H9 (cell line): Measurements from ENCODE around the gene DRD4. TPM values are rescaled to one million over a fixed set of nuclear protein-coding genes. Genes with fewer than 3 reads are reported as not detected.
A peak's percentile ranks its signal among the peaks of the same experiment; 100 is the strongest.

ENCODE experiments used
- DNase-seq: peaks from one replicate; pipeline ENCODE4 v3.0.0-alpha.2; 2017
- H2AFZ ChIP-seq: one replicate; pipeline ENCODE4 v1.6.1; 2013; ENCODE audit warnings: mild to moderate bottlenecking, low read length, control low read depth, moderate library complexity
- H2AK5ac ChIP-seq: 2 replicates; pipeline ENCODE4 v1.6.1; 2013; ENCODE audit warnings: low read length, control low read depth, mixed read lengths; ENCODE audit not compliant: insufficient read length
- H2BK120ac ChIP-seq: one replicate; pipeline ENCODE4 v1.6.1; 2013; ENCODE audit warnings: low read depth, mild to moderate bottlenecking, low read length, control low read depth, inconsistent platforms; ENCODE audit not compliant: poor library complexity, severe bottlenecking
- H2BK12ac ChIP-seq: 2 replicates; pipeline ENCODE4 v1.6.1; 2013; ENCODE audit warnings: low read length, control low read depth, mixed read lengths, low read depth; ENCODE audit not compliant: insufficient read length
- H2BK15ac ChIP-seq: 2 replicates; pipeline ENCODE4 v1.6.1; 2013; ENCODE audit warnings: low read depth, low read length, control low read depth
- H2BK20ac ChIP-seq: one replicate; pipeline ENCODE4 v1.6.1; 2013; ENCODE audit warnings: low read depth, mild to moderate bottlenecking, low read length, control low read depth, inconsistent platforms; ENCODE audit not compliant: poor library complexity, severe bottlenecking
- H2BK5ac ChIP-seq: 2 replicates; pipeline ENCODE4 v1.6.1; 2013; ENCODE audit warnings: low read length, control low read depth, mixed read lengths; ENCODE audit not compliant: insufficient read length
- H3K14ac ChIP-seq: 2 replicates; pipeline ENCODE4 v1.6.1; 2013; ENCODE audit warnings: low read length, control low read depth; ENCODE audit not compliant: insufficient read depth
- H3K18ac ChIP-seq: 2 replicates; pipeline ENCODE4 v1.6.1; 2013; ENCODE audit warnings: low read depth, mild to moderate bottlenecking, mixed read lengths, low read length, control low read depth; ENCODE audit not compliant: insufficient read length
- H3K23ac ChIP-seq: 2 replicates; pipeline ENCODE4 v1.6.1; 2013; ENCODE audit warnings: low read length, control low read depth, mixed read lengths, low read depth; ENCODE audit not compliant: insufficient read length
- H3K23me2 ChIP-seq: 2 replicates; pipeline ENCODE4 v1.6.1; 2013; ENCODE audit warnings: low read depth, mild to moderate bottlenecking, mixed read lengths, low read length, control low read depth; ENCODE audit not compliant: insufficient read length, poor library complexity, severe bottlenecking
- H3K27ac ChIP-seq: 2 replicates; pipeline ENCODE4 v1.5.1; 2013; ENCODE audit warnings: low read length, control low read depth, mixed read lengths, low read depth; ENCODE audit not compliant: insufficient read length
- H3K27me3 ChIP-seq: 2 replicates; pipeline ENCODE4 v1.6.1; 2013; ENCODE audit warnings: low read length, control low read depth, inconsistent platforms; ENCODE audit not compliant: insufficient read depth
- H3K4ac ChIP-seq: 2 replicates; pipeline ENCODE4 v1.6.1; 2013; ENCODE audit warnings: low read depth, mild to moderate bottlenecking, control low read depth, inconsistent platforms, low read length, moderate library complexity
- H3K4me1 ChIP-seq: 2 replicates; pipeline ENCODE4 v1.6.1; 2013; ENCODE audit warnings: low read length, control low read depth, inconsistent platforms; ENCODE audit not compliant: insufficient read depth
- H3K4me2 ChIP-seq: 2 replicates; pipeline ENCODE4 v1.6.1; 2013; ENCODE audit warnings: low read length, control low read depth, mixed read lengths; ENCODE audit not compliant: insufficient read length, insufficient read depth
- H3K56ac ChIP-seq: 2 replicates; pipeline ENCODE4 v1.6.1; 2013; ENCODE audit warnings: low read depth, mild to moderate bottlenecking, mixed read lengths, low read length, control low read depth; ENCODE audit not compliant: insufficient read length
- H3K79me1 ChIP-seq: 2 replicates; pipeline ENCODE4 v1.6.1; 2013; ENCODE audit warnings: low read depth, mild to moderate bottlenecking, moderate library complexity, low read length, control low read depth, inconsistent platforms; ENCODE audit not compliant: insufficient read depth, poor library complexity, severe bottlenecking
- H3K79me2 ChIP-seq: 2 replicates; pipeline ENCODE4 v1.6.1; 2013; ENCODE audit warnings: low read length, control low read depth, inconsistent platforms; ENCODE audit not compliant: insufficient read depth
- H3K9ac ChIP-seq: 2 replicates; pipeline ENCODE4 v1.6.1; 2013; ENCODE audit warnings: low read length, control low read depth, mixed read lengths; ENCODE audit not compliant: insufficient read length; ENCODE audit errors: extremely low read depth
- H3K9me3 ChIP-seq: one replicate; pipeline ENCODE4 v1.6.1; 2013; ENCODE audit warnings: low read depth, low read length, inconsistent platforms; ENCODE audit not compliant: control insufficient read depth
- H3T11ph ChIP-seq: one replicate; pipeline ENCODE4 v1.6.1; 2013; ENCODE audit warnings: mild to moderate bottlenecking, low read length, control low read depth, inconsistent platforms
- H4K20me1 ChIP-seq: one replicate; pipeline ENCODE4 v1.6.1; 2013; ENCODE audit not compliant: control insufficient read depth, insufficient read length, insufficient read depth
- H4K5ac ChIP-seq: 2 replicates; pipeline ENCODE4 v1.6.1; 2013; ENCODE audit warnings: low read depth, mild to moderate bottlenecking, mixed read lengths, low read length, control low read depth; ENCODE audit not compliant: insufficient read length
- H4K8ac ChIP-seq: replicated peaks from 2 replicates; pipeline ENCODE4 v1.6.1; 2013; ENCODE audit warnings: low read length, control low read depth, mixed read lengths, low read depth; ENCODE audit not compliant: insufficient read length
- H4K91ac ChIP-seq: 2 replicates; pipeline ENCODE4 v1.6.1; 2013; ENCODE audit warnings: low read depth, mild to moderate bottlenecking, moderate library complexity, mixed read lengths, low read length, control low read depth; ENCODE audit not compliant: insufficient read length
- H3K27ac Mint-ChIP-seq, 3 experiments: 2 replicates in 2 of 3; 3 replicates in 1 of 3; pipeline ENCODE4 v1.8.0; 2020 to 2021; ENCODE audit warnings: mixed read lengths in 3 of 3, mild to moderate bottlenecking in 1 of 3, moderate library complexity in 1 of 3
- H3K27me3 Mint-ChIP-seq: 2 replicates; pipeline ENCODE4 v1.8.0; 2021; ENCODE audit warnings: low read depth, mild to moderate bottlenecking, moderate library complexity, mixed read lengths
- H3K36me3 Mint-ChIP-seq, 3 experiments: 2 replicates in 2 of 3; 3 replicates in 1 of 3; pipeline ENCODE4 v1.8.0; 2020 to 2021; ENCODE audit warnings: low read depth in 3 of 3, mixed read lengths in 3 of 3; ENCODE audit not compliant: insufficient read depth in 1 of 3
- H3K4me1 Mint-ChIP-seq, 2 experiments: 2 replicates each; pipeline ENCODE4 v1.8.0; 2020; ENCODE audit warnings: mixed read lengths in 2 of 2
- H3K4me3 Mint-ChIP-seq, 2 experiments: 2 replicates in 1 of 2; 3 replicates in 1 of 2; pipeline ENCODE4 v1.8.0; 2020 to 2021; ENCODE audit warnings: mild to moderate bottlenecking in 2 of 2, mixed read lengths in 2 of 2, moderate library complexity in 1 of 2
- H3K9me3 Mint-ChIP-seq, 2 experiments: 2 replicates in 1 of 2; 3 replicates in 1 of 2; pipeline ENCODE4 v1.8.0; 2020; ENCODE audit warnings: mild to moderate bottlenecking in 2 of 2, mixed read lengths in 2 of 2, moderate library complexity in 1 of 2
- CTCF ChIP-seq: fragments of 200-600 bp; sonication (generic); conservative IDR thresholded peaks from 3 replicates; pipeline ENCODE4 v1.8.0; 2021; ENCODE audit warnings: antibody characterized with exemption, mild to moderate bottlenecking
- WGBS: extraction: QIAGEN DNeasy Blood & Tissue Kit; methylation state at CpG from one replicate; pipeline ENCODE4 v1.1.7; 2013; ENCODE audit warnings: missing lambda C conversion rate, low lambda C conversion rate, mixed read lengths; ENCODE audit not compliant: insufficient read length; ENCODE audit errors: extremely low coverage; 5-methylcytosine and 5-hydroxymethylcytosine counted together
- total RNA-seq: library from RNA; stranded (reverse); gene quantifications from 2 replicates; pipeline ENCODE4 v1.2.1, GENCODE V29; 2021

The DRD4 gene
- total RNA-seq, 1 experiment from 2014 or later, result 6.8 TPM

GRCh38 chr11:678297-678696 is 41.2 kb downstream of the DRD4 start:
- Histone ChIP-seq H4K5ac (no peak overlapping the region), H2BK15ac (no peak overlapping the region), H3K79me1 (peaks cover 3% of the 10 kb centered on the region), H3K79me2 (no peaks in the 10 kb centered on the region), H3K9me3 (no peaks in the 10 kb centered on the region), H4K8ac (no peak overlapping the region), H2BK20ac (no peak overlapping the region), H4K91ac (no peak overlapping the region), H3K23ac (no peak overlapping the region), H3K18ac (no peak overlapping the region), H3K4ac (no peak overlapping the region), H3K23me2 (no peaks in the 10 kb centered on the region), H3K27ac (no peak overlapping the region), H3T11ph (no peak overlapping the region), H2AK5ac (no peak overlapping the region), H3K9ac (no peak overlapping the region), H2AFZ (no peak overlapping the region), H3K56ac (no peak overlapping the region), H4K20me1 (no peaks in the 10 kb centered on the region), H2BK120ac (no peak overlapping the region), H3K14ac (no peak overlapping the region), H2BK12ac (no peak overlapping the region), H3K4me1 (no peaks in the 10 kb centered on the region), H3K4me2 (no peak overlapping the region), H2BK5ac (no peak overlapping the region), H3K27me3 (no peaks in the 10 kb centered on the region)
- no peaks in the 10 kb centered on the region for H3K9me3 Mint-ChIP-seq
- peak overlapping the region in 1 of 3 experiments; percentile 9; a peak in 2 of 7 replicates for H3K27ac Mint-ChIP-seq
- H3K4me3 Mint-ChIP-seq, result no peak overlapping the region
- DNase-seq, result no peak
- no peak for TF ChIP-seq CTCF
- no peaks in the 10 kb centered on the region for H3K27me3 Mint-ChIP-seq
- H3K4me1 Mint-ChIP-seq, result peaks cover 7 to 10% of the 10 kb centered on the region in 2 experiments
- no CpG with 5 or more reads among the region's 3 CpGs for whole genome bisulfite sequencing
- peaks cover 55 to 82% (median 75%) of the 10 kb centered on the region in 3 experiments for H3K36me3 Mint-ChIP-seq
